ENCODE data around the gene RPS6KA5. TPM values are rescaled to one million over a fixed set of nuclear protein-coding genes. Genes with fewer than 3 reads are reported as not detected.

Gene RPS6KA5
- total and polyA plus RNA-seq, 2 donors (not counting 1 experiment from before 2014, with no cell fraction given) = 0.59 to 2.0 TPM

- Histone ChIP-seq H3K36me3 (ENCODE audit: control insufficient read depth, insufficient read depth, low read length) (no peaks in the 10 kb centered on the region), H2AFZ (ENCODE audit: low read length) (no peak overlapping the region), H3K4me2 (ENCODE audit: extremely low read depth, insufficient read depth, low read length) (no peak overlapping the region), H3K4me1 (ENCODE audit: control insufficient read depth, extremely low read depth, insufficient read depth, low read length) (peaks cover 2% of the 10 kb centered on the region), H3K79me2 (ENCODE audit: control insufficient read depth, insufficient read depth, low read length) (no peaks in the 10 kb centered on the region), H3K27me3 (ENCODE audit: control insufficient read depth, insufficient read depth, low read length) (no peaks in the 10 kb centered on the region), H3K27ac (ENCODE audit: insufficient read depth, low read length) (no peak overlapping the region), H3K9me3 (ENCODE audit: control insufficient read depth, insufficient read depth, low read depth, low read length) (no peaks in the 10 kb centered on the region), H3K9ac (ENCODE audit: insufficient read depth, low read length) (no peak overlapping the region), H3K4me3 (replicated peaks in 1 of 4; ENCODE audit: control extremely low read depth in 1 of 4, insufficient read depth in 1 of 4, low read depth in 3 of 4, low read length in 4 of 4) (no peak overlapping the region), H4K20me1 (ENCODE audit: control insufficient read depth, extremely low read depth, insufficient read depth, low read length) (no peaks in the 10 kb centered on the region)
- TF ChIP-seq CTCF (conservative IDR thresholded peaks at IDR 0.05 in 1 of 2, IDR thresholded peaks at IDR 0.05 in 1 of 2; ENCODE audit: low read depth in 1 of 2, low read length in 2 of 2) = no peak
- no peak for TF ChIP-seq EZH2 (IDR thresholded peaks at IDR 0.05; ENCODE audit: low read length, missing control alignments)
- DNase-seq (ENCODE audit: low read depth in 2 of 2) = no peak
These were observed 185.8 kb downstream of the RPS6KA5 start for GRCh38 chr14:90874599-90874998.

- Histone ChIP-seq H4K20me1 (ENCODE audit: control insufficient read depth, extremely low read depth, insufficient read depth, low read length) (no peaks in the 10 kb centered on the region), H3K4me1 (ENCODE audit: control insufficient read depth, extremely low read depth, insufficient read depth, low read length) (peaks cover 2% of the 10 kb centered on the region), H3K9ac (ENCODE audit: insufficient read depth, low read length) (no peak overlapping the region), H3K27ac (ENCODE audit: insufficient read depth, low read length) (no peak overlapping the region), H3K9me3 (ENCODE audit: control insufficient read depth, insufficient read depth, low read depth, low read length) (no peaks in the 10 kb centered on the region), H3K27me3 (ENCODE audit: control insufficient read depth, insufficient read depth, low read length) (no peaks in the 10 kb centered on the region), H3K4me2 (ENCODE audit: extremely low read depth, insufficient read depth, low read length) (no peak overlapping the region), H3K36me3 (ENCODE audit: control insufficient read depth, insufficient read depth, low read length) (no peaks in the 10 kb centered on the region), H2AFZ (ENCODE audit: low read length) (no peak overlapping the region), H3K79me2 (ENCODE audit: control insufficient read depth, insufficient read depth, low read length) (no peaks in the 10 kb centered on the region), H3K4me3 (replicated peaks in 1 of 4; ENCODE audit: control extremely low read depth in 1 of 4, insufficient read depth in 1 of 4, low read depth in 3 of 4, low read length in 4 of 4) (no peak overlapping the region)
- DNase-seq (ENCODE audit: low read depth in 2 of 2) = peak; percentile 49 to 82
- TF ChIP-seq EZH2 (IDR thresholded peaks at IDR 0.05; ENCODE audit: low read length, missing control alignments) (no peak), CTCF (conservative IDR thresholded peaks at IDR 0.05 in 1 of 2, IDR thresholded peaks at IDR 0.05 in 1 of 2; ENCODE audit: low read depth in 1 of 2, low read length in 2 of 2) (no peak)
These were observed 188.7 kb downstream of the RPS6KA5 start for GRCh38 chr14:90871605-90872233.

DNA sequence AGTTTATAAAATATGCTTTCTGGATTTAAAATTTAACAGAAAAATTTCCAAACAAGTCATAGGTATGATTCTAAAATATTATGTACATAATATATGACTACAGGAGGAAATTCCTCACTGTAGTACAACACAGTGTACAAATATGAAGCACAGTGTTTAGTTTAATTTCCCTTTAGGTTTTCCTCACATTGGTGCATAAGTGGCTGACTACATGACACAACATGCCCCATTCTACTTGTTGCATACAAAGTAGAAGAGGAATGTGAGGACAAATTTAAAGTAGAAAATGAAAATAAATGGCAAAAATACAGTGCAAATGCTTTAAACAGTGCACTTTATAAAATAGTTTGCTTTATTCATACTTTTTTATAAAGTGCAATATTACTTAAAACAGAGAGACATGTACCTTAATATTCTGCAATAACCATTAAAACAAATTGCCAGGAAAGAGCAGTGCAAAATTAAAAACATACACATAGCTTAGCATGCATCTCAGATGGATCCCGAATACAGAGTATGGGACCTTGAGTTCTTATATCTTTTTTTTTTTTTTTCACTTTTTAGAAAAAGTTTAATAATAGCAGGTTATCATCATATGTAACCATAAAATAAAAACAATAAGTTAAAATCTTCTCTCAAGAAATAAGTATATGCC is 189.4 kb downstream of the RPS6KA5 start:
- no peaks in the 10 kb centered on the region for H3K36me3 ChIP-seq (ENCODE audit: control insufficient read depth, insufficient read depth, low read length)

More for the DNA sequence above, 189.4 kb downstream of the RPS6KA5 start:
- Histone ChIP-seq H3K9ac (ENCODE audit: insufficient read depth, low read length) (no peak overlapping the region), H4K20me1 (ENCODE audit: control insufficient read depth, extremely low read depth, insufficient read depth, low read length) (no peaks in the 10 kb centered on the region), H3K27me3 (ENCODE audit: control insufficient read depth, insufficient read depth, low read length) (no peaks in the 10 kb centered on the region), H3K4me3 (replicated peaks in 1 of 4; ENCODE audit: control extremely low read depth in 1 of 4, insufficient read depth in 1 of 4, low read depth in 3 of 4, low read length in 4 of 4) (no peak overlapping the region), H3K4me2 (ENCODE audit: extremely low read depth, insufficient read depth, low read length) (no peak overlapping the region), H2AFZ (ENCODE audit: low read length) (no peak overlapping the region), H3K27ac (ENCODE audit: insufficient read depth, low read length) (no peak overlapping the region), H3K79me2 (ENCODE audit: control insufficient read depth, insufficient read depth, low read length) (no peaks in the 10 kb centered on the region), H3K9me3 (ENCODE audit: control insufficient read depth, insufficient read depth, low read depth, low read length) (no peaks in the 10 kb centered on the region), H3K4me1 (ENCODE audit: control insufficient read depth, extremely low read depth, insufficient read depth, low read length) (peaks cover 2% of the 10 kb centered on the region)
- no peak for DNase-seq (ENCODE audit: low read depth in 2 of 2)
- no peak for TF ChIP-seq CTCF (conservative IDR thresholded peaks at IDR 0.05 in 1 of 2, IDR thresholded peaks at IDR 0.05 in 1 of 2; ENCODE audit: low read depth in 1 of 2, low read length in 2 of 2)
- TF ChIP-seq EZH2 (IDR thresholded peaks at IDR 0.05; ENCODE audit: low read length, missing control alignments) = no peak
